HS-5 (cell line): ENCODE results near the gene RAP1B.

ENCODE experiments used
- DNase-seq: peaks from one replicate; pipeline ENCODE4 v3.0.0-alpha.2; 2012; ENCODE audit warnings: low read depth

RAP1B gene

GRCh38 chr12:68611806-68612160, 1.1 kb downstream of the RAP1B start:
- DNase-seq: no peak

DNA sequence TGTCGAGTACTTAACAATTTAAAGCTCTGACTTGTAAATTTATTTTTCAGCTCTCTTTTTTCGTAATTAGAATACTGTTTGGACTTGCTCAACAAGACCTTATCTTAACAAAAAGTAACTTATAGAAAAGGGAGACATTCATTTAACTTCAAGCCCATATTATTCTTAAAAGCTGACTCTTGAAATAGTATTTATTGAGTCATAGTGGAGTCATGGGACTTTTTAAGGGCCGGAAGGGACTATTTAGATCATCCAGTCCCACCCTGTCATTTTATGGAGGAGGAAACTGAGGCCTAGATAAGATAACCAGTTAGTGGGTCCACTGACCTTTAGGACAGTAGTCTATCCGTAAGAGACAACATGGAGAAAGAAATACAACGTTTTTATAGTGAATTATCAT, 1.5 kb downstream of the RAP1B start:
- no peak for DNase-seq

DNA sequence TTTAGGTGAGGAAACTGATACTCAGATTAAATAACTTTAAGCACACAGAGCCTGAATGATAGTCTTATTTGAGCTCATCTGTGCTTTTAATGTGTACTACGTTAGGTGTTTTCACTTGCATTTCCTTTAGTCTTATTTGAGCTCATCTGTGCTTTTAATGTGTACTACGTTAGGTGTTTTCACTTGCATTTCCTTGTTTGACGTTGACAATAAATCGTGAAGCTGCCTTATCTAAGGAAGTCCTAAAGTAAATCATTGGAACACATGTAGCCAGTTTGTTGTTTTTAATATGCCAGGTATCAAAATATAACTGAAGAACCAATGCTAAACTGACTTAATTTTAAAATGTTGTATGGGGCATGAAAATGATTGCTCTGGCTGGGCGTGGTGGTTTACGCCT, 2.0 kb downstream of the RAP1B start:
- DNase-seq: no peak

- no peak for DNase-seq
These were observed 2.7 kb downstream of the RAP1B start for GRCh38 chr12:68613209-68613904.

- DNase-seq: no peak
These were observed 3.5 kb downstream of the RAP1B start for GRCh38 chr12:68614105-68614679.

DNA sequence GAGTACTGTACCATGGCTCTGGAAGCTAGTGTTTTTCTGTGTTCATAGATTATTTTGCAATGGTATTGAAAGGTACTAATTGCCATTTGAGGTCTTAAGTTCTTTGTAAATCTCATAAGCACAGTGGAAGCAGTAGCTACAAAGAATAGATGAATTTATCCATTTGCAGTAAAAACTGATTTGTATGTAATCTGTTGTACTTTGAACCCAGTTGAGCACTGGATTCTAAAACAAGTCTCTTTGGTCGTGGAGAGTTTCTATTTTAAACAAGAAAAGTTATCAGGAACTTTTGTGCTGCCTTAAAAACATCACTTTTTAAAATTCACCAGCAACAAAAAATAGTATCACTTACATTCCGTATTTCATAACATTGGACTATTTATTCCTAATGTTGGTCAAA, 4.1 kb downstream of the RAP1B start:
- no peak for DNase-seq

- DNase-seq: peak; percentile 52
These were observed 6.6 kb downstream of the RAP1B start for GRCh38 chr12:68617160-68617926.

DNA sequence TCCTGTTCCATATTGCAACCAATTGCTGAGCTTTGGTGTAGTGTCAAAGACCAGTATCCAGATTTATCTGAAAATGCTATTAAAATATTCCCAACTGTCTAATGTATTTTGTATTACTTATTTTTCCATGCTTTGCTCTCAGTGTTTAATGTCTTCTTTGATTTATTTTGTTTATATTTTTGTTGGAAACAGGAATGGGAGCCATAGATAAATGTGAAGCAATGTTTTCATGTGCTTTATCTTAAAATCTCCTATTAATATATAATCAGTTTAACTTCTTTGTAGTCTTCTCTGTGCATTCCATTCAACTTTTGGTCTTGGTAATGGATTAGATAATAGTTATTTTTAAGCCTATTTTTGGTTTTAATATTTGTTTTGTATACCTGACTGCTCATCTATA, 8.8 kb downstream of the RAP1B start:
- no peak for DNase-seq

- DNase-seq: no peak
These were observed 10.1 kb downstream of the RAP1B start for GRCh38 chr12:68620519-68621471.

GRCh38 chr12:68621472-68622081, 10.9 kb downstream of the RAP1B start:
- no peak for DNase-seq

DNA sequence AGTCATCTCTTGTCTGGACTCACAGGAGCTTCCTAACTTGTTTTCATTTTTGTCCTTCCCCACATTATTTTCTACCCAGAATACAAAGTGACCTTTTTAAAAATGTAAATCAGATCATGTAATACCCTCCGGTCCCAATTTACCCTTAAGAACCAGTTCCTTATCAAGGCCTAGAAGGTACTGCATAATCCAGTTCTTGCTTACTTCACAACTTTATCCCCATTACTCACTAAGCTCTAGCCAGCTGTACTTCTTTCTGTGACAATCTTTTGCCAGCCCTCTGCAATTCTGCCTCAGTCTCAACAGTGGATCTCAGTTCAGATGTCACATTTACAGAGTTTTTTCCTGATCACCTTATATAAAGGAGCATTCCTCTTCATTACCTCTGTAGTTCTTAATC, 11.6 kb downstream of the RAP1B start:
- DNase-seq: no peak

DNA sequence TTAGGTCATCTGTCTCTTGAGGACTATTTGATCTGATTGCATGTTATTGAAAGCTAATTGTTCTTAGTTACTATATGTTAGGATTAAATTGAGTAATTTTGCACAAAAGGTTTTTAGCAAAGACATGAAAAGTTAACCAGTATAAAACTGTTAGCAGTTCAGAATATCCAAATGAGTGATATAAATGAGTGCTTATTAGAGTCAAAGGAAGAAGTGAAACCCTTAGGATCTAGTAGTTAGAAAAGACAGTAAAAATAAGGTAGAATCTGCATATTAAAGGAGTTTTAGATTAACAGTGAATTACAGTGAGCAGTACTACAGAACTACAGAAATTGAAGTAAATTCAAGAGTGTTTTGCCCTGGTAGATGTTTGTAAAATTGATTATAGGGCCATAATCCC, 12.4 kb downstream of the RAP1B start:
- no peak for DNase-seq

- peak; percentile 77 for DNase-seq
These were observed 13.3 kb downstream of the RAP1B start for GRCh38 chr12:68623984-68624383.

GRCh38 chr12:68624933-68625332, 14.2 kb downstream of the RAP1B start:
- no peak for DNase-seq

- no peak for DNase-seq
These were observed 17.1 kb downstream of the RAP1B start for GRCh38 chr12:68627673-68628319.

DNA sequence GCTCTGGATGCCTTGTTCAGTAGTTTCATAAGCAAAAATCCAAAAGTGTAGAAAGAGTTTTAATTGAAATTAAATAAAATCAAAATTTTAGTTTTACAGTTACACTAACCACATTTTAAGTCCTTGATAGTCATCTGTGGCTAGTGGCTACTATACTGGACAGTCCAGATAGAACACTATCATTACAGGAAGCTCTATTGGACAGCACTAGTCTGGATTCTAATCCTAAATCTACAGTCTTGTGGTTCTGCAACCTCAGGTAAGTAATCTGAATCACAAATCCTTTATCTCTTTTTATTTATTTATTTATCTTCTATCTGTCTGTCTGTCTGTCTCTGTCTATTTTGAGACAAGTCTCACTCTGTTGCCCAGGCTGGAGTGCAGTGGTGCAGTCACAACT, 18.0 kb downstream of the RAP1B start:
- DNase-seq: no peak

- DNase-seq: no peak
These were observed 19.4 kb downstream of the RAP1B start for GRCh38 chr12:68630050-68630449.

DNA sequence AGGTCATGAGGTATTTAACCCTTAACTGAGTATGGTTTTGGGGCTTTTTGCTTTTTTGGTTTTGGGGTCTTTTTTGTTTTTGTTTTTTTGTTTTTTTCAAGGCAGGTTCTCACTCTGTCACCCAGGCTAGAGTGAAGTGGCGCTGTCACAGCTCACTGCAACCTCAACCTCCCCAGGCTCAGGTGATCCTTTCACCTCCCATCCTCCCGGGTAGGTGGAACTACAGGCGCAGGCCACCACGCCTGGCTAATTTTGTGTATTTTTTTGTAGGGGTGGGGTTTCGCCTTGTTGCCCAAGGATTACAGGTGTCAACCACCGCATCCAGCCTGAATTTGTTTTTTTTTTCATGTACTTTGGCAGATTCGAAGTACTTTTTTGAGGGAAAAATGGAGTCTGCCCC, 19.9 kb downstream of the RAP1B start:
- DNase-seq: no peak

- no peak for DNase-seq
These were observed 20.5 kb downstream of the RAP1B start for GRCh38 chr12:68631227-68631626.

GRCh38 chr12:68632486-68632885, 21.8 kb downstream of the RAP1B start:
- no peak for DNase-seq
